Activated naive CD4-positive, alpha-beta T cell treated with anti-CD3 and anti-CD28 coated beads, Interleukin-2, amount 50 U/mL, for 24 hours (primary cell): Measurements from ENCODE around the gene SPIB.
"Not testable (repeated sequence)": the region's sequence is repeated elsewhere in the genome, so short reads cannot be mapped to it uniquely, and the experiment has no call there.

ENCODE experiments used
- H3K27ac Mint-ChIP-seq: one replicate; pipeline ENCODE4 v1.8.0; 2021; ENCODE audit warnings: mild to moderate bottlenecking, mixed read lengths
- H3K27me3 Mint-ChIP-seq: one replicate; pipeline ENCODE4 v1.8.0; 2021; ENCODE audit warnings: mixed read lengths
- H3K36me3 Mint-ChIP-seq: one replicate; pipeline ENCODE4 v1.8.0; 2021; ENCODE audit warnings: mixed read lengths
- H3K4me1 Mint-ChIP-seq: one replicate; pipeline ENCODE4 v1.8.0; 2021; ENCODE audit warnings: mixed read lengths
- H3K4me3 Mint-ChIP-seq: one replicate; pipeline ENCODE4 v1.8.0; 2021; ENCODE audit warnings: mild to moderate bottlenecking, mixed read lengths
- H3K9me3 Mint-ChIP-seq: one replicate; pipeline ENCODE4 v1.8.0; 2021; ENCODE audit warnings: mixed read lengths

SPIB gene

DNA sequence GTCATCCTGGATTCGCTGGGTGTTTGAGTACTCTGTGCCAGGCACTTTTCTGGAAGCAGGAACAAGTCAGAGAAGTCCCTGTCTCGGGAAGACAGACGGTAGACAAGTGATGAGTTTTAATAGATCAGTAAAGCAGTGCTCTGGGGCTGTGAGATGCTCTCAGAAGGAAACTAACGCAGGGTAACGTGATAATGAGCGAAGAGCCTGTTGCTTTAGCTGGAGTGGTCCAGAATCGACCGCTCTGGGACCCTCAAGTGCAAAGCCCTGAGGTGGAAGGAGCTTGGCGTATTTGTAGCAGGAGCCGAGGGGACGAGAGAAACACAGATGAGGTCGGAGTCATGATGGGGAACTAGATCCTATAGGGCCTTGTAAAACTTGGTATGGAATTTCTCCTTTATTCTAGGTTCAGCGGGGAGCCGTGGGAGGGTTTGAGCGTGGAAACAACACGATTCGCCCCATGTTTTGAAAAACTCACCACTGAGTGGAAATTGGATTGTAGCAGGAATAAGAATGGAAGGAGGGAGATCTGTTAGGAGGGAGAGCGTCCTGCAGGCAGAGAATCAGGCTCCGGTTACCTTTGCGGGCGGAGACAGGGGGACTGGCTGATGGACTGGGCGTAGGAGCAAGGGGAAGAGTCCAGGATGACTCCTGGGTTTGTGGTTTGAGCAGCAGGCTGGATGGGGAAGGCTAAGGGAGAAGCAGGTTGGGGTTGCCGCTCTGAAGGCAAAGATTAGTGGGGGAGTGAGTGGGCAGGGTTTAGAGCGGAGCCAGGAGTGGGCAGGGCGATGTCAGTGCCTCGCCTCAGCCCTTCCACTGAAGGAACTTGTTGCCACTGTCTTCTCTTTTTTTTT is 33.8 kb upstream of the SPIB start:
- Mint-ChIP-seq H3K4me3 (peak overlapping the region; percentile 95), H3K4me1 (peaks cover 32% of the 10 kb centered on the region), H3K36me3 (peaks cover 9% of the 10 kb centered on the region), H3K27ac (peak overlapping the region; percentile 92), H3K9me3 (no peaks in the 10 kb centered on the region), H3K27me3 (no peaks in the 10 kb centered on the region)

DNA sequence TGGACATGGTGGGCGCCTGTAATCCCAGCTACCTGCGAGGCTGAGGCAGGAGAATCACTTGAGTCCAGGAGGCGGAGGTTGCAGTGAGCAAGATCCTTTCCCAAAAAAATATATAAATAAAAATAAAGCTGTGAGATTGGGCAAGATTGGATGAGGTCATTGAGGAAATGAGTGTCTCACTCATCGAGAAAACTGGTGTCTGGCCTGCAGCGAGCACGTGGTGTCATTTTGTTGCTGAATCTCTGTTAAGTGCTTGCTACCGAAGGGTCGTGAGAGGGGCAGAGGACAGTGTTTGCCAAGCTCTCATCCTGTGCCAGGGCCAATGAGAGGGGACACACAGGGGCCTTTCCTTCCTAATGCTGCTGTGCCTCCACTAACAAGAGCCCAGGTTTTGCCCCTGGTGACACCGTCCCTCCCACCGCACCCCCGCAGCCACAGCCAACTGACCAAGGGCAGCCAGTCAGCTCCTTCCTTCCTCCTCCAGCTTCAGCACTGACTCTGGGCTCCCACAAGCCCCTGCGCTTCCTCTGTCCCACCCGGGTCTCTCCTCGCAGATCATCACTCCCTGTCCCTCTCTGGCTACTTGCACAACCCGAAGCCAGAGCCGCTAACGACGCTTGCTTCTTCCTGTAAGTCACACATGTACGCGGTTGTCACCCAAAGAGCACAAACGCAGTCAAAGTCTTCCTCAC is 31.4 kb upstream of the SPIB start:
- peaks cover 4% of the 10 kb centered on the region for H3K36me3 Mint-ChIP-seq
- no peaks in the 10 kb centered on the region for H3K9me3 Mint-ChIP-seq
- no peaks in the 10 kb centered on the region for H3K27me3 Mint-ChIP-seq
- no peak overlapping the region for H3K4me3 Mint-ChIP-seq
- peaks cover 32% of the 10 kb centered on the region for H3K4me1 Mint-ChIP-seq
- no peak overlapping the region for H3K27ac Mint-ChIP-seq

DNA sequence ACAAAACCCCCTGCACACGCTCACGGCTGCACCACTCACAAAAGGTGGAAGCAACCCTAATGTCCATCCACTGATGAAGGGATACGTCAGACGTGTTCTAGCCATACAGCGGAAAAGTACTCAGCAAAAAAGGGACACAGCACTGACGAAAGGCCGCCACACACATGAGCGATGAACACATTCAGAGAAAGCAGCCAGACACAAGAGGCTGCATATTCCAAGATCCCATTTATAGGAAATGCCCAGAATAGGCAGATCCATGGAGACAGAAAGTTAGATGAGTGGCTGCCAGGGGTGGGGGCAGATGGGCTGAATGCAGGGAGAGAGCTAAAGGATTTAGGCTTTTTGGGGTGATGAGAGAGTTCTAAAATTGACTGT is 30.9 kb upstream of the SPIB start:
- H3K4me1 Mint-ChIP-seq = peaks cover 32% of the 10 kb centered on the region
- H3K9me3 Mint-ChIP-seq = no peaks in the 10 kb centered on the region
- H3K27me3 Mint-ChIP-seq = no peaks in the 10 kb centered on the region
- no peak overlapping the region for H3K4me3 Mint-ChIP-seq
- peaks cover 4% of the 10 kb centered on the region for H3K36me3 Mint-ChIP-seq
- H3K27ac Mint-ChIP-seq = no peak overlapping the region

DNA sequence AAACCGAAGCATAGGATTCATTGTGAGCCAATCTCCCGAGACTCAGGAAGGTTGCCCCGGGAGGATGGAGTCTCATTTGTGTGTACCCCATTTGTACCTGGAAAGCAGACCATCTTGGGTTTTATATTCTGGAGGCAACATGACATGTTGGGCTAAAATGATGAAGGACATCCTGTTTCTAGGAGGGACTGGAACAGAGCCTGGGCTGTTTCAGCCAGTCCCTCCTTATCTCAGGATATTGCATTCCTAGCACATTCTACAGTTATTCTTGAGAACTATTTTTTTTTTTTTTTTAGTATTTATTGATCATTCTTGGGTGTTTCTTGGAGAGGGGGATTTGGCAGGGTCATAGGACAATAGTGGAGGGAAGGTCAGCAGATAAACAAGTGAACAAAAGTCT is 28.4 kb upstream of the SPIB start:
- H3K27ac Mint-ChIP-seq, H3K4me3 Mint-ChIP-seq, H3K36me3 Mint-ChIP-seq, H3K9me3 Mint-ChIP-seq, H3K27me3 Mint-ChIP-seq: not testable (repeated sequence)
- H3K4me1 Mint-ChIP-seq = peaks cover 10% of the 10 kb centered on the region

DNA sequence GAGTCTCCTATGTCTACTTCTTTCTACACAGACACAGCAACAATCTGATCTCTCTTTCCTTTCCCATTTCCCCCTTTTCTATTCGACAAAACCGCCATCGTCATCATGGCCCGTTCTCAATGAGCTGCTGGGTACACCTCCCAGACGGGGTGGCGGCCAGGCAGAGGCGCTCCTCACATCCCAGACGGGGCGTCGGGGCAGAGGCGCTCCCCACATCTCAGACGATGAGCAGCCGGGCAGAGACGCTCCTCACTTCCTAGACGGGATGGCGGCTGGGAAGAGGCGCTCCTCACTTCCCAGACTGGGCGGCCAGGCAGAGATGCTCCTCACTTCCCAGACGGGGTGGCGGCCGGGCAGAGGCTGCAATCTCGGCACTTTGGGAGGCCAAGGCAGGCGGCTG is 27.8 kb upstream of the SPIB start:
- H3K4me1 Mint-ChIP-seq, H3K27ac Mint-ChIP-seq, H3K27me3 Mint-ChIP-seq, H3K9me3 Mint-ChIP-seq, H3K36me3 Mint-ChIP-seq, H3K4me3 Mint-ChIP-seq: not testable (repeated sequence)

DNA sequence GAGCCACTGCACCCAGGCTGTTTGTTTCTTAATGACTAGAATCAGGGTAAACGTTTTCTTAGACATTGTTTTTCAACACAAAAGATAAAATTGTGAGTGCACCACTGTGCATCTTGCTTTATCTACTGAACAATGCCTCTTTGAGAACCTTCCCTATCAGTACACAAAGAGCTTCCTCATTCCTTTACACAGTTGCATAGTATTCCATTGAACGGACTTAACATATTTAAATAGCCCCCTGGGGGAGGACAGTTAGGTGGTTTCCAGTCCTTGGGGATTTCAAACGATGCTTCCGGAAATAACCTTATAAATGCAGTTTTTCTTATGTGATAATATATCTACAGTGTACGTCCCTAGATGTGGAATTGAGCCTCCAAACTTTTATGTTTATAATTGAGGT is 26.0 kb upstream of the SPIB start:
- no peaks in the 10 kb centered on the region for H3K9me3 Mint-ChIP-seq
- H3K27me3 Mint-ChIP-seq = no peaks in the 10 kb centered on the region
- no peak overlapping the region for H3K4me3 Mint-ChIP-seq
- no peak overlapping the region for H3K27ac Mint-ChIP-seq
- peaks cover 2% of the 10 kb centered on the region for H3K4me1 Mint-ChIP-seq
- peaks cover 6% of the 10 kb centered on the region for H3K36me3 Mint-ChIP-seq

DNA sequence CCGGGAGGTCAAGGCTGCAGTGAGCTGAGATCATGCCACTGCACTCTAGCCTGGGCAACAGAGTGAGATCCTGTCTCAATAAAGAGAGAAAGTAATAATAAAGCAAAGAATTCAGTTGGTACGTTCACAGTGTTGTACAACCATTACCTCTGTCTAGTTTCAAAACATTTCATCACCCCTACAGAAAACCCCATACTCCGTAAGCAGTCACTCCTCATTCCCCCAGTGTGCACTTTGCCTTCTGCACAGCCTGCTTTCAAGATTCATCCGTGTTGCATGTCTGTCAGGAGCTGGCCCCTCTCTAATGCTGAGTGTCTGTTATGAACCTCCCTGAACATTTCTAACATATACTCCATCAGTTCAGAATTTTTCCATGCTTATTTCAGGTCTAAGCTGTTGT is 25.1 kb upstream of the SPIB start:
- H3K27ac Mint-ChIP-seq = no peak overlapping the region
- peaks cover 9% of the 10 kb centered on the region for H3K36me3 Mint-ChIP-seq
- no peak overlapping the region for H3K4me3 Mint-ChIP-seq
- H3K4me1 Mint-ChIP-seq = no peaks in the 10 kb centered on the region
- no peaks in the 10 kb centered on the region for H3K27me3 Mint-ChIP-seq
- H3K9me3 Mint-ChIP-seq = no peaks in the 10 kb centered on the region

DNA sequence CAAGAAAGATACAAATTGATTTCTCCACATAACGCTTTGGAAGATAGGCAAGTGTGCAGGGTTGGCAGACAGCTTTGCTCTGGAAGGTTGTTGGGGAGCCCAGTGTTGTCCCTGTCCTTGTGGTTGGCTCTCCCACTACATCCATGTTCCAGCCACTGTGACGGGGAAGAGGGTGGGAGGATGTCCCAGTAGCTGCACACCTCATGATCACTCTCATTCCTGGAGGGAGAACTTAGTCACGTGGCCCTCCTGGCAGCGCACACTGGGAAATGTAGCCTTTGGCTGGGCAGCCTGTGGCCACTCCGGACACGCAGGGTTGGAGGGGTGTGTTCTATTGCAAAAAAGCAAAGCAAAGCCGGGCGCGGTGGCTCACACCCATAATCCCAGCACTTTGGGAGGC is 24.7 kb upstream of the SPIB start:
- H3K4me1 Mint-ChIP-seq = no peaks in the 10 kb centered on the region
- no peaks in the 10 kb centered on the region for H3K9me3 Mint-ChIP-seq
- H3K4me3 Mint-ChIP-seq = no peak overlapping the region
- no peak overlapping the region for H3K27ac Mint-ChIP-seq
- H3K36me3 Mint-ChIP-seq = peaks cover 9% of the 10 kb centered on the region
- H3K27me3 Mint-ChIP-seq = no peaks in the 10 kb centered on the region

DNA sequence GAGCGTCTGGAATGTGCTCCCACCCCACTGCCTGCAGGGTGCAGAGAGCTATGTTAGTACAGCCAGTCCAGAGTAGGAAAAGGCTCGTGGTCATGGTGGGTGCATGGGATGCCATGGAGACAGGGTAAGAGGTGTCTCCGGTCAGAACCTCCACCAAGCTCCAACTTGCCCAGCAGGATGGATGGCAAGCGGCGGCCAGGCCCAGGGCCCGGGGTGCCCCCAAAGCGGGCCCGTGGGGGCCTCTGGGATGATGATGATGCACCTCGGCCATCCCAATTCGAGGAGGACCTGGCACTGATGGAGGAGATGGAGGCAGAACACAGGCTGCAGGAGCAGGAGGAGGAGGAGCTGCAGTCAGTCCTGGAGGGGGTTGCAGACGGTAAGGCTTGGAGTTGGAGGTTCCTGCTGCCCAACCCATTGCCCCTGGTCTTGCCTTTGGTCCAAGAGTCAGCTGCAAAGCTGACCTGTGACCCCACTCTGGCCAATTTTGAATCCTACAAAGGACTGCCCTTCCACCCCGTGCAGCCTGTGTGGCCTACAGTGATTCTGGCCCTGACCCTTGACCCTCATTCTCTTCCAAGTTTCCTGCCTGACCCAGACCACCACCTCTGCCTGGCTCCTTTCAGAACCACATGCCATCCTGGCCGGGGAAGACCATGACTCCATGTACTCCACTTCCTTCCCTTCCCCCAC is 19.9 kb upstream of the SPIB start:
- H3K4me3 Mint-ChIP-seq = no peak overlapping the region
- peaks cover 9% of the 10 kb centered on the region for H3K36me3 Mint-ChIP-seq
- no peaks in the 10 kb centered on the region for H3K4me1 Mint-ChIP-seq
- no peaks in the 10 kb centered on the region for H3K27me3 Mint-ChIP-seq
- H3K9me3 Mint-ChIP-seq = no peaks in the 10 kb centered on the region
- H3K27ac Mint-ChIP-seq = no peak overlapping the region

DNA sequence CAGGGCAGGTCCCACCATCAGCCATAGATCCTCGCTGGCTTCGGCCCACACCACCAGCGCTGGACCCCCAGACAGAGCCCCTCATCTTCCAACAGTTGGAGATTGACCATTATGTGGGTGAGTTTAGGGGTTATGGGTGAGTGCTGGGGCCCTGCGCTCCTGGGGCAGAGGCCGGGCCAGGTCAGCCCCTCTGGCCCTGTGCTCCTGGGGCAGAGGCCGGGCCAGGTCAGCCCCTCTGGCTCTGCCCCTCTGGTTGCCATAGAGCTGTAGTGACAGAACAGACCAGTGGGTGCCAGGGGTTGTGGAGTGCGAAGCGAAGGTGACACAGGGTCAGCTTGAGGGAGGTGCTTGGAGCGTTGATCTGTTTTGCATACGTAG is 19.4 kb upstream of the SPIB start:
- Mint-ChIP-seq H3K4me3 (no peak overlapping the region), H3K27me3 (no peaks in the 10 kb centered on the region), H3K4me1 (no peaks in the 10 kb centered on the region), H3K27ac (no peak overlapping the region), H3K36me3 (peaks cover 9% of the 10 kb centered on the region), H3K9me3 (no peaks in the 10 kb centered on the region)

DNA sequence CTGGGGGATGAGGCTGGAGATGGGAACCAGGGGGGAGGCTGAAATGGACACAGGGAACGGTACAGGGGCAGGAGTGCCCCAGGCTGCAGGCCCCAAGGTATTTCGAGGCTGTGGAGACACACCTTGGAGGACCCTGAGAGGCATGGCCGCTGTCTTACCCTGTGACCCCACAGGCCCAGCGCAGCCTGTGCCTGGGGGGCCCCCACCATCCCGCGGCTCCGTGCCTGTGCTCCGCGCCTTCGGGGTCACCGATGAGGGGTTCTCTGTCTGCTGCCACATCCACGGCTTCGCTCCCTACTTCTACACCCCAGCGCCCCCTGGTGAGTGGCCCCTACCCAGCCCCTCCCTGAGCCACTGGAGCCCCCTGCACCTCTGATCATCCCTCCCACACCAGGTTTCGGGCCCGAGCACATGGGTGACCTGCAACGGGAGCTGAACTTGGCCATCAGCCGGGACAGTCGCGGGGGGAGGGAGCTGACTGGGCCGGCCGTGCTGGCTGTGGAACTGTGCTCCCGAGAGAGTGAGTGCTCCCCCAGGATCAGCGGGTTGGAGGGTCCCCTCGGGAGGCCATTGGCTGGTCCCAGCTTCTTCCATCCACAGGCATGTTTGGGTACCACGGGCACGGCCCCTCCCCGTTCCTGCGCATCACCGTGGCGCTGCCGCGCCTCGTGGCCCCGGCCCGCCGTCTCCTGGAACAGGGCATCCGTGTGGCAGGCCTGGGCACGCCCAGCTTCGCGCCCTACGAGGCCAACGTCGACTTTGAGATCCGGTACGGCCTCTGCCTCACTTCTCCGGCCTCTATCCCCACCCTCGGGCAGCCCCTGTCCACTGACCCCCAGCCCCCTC is 16.9 kb upstream of the SPIB start:
- no peaks in the 10 kb centered on the region for H3K9me3 Mint-ChIP-seq
- no peaks in the 10 kb centered on the region for H3K27me3 Mint-ChIP-seq
- H3K36me3 Mint-ChIP-seq = peaks cover 8% of the 10 kb centered on the region
- H3K4me1 Mint-ChIP-seq = no peaks in the 10 kb centered on the region
- H3K27ac Mint-ChIP-seq = no peak overlapping the region
- no peak overlapping the region for H3K4me3 Mint-ChIP-seq

DNA sequence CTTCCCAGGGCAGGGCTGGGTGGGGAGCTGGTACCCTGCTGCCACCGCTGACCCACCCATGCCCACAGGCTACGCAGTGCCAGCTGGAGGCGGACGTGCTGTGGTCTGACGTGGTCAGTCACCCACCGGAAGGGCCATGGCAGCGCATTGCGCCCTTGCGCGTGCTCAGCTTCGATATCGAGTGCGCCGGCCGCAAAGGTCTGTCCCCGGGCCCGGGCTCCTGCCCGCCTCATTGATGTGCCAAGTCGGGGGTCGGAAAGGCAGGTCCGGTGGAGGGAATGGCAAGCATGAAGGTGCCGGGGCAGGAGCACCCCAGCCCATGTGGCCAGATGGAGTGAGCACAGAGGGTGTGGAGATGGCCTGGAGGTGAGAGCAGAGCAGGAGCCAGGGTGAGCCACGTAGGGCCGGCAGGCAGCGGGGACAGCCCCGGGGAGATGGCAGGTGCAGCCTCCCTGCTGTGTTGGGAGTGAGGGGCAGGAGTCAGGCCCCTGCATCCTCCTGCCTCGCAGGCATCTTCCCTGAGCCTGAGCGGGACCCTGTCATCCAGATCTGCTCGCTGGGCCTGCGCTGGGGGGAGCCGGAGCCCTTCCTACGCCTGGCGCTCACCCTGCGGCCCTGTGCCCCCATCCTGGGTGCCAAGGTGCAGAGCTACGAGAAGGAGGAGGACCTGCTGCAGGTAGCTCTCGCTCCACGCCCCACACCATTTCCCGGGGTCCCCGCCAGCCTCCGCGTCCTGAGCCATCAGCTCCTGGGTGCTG is 16.0 kb upstream of the SPIB start:
- Mint-ChIP-seq H3K27ac (no peak overlapping the region), H3K9me3 (no peaks in the 10 kb centered on the region), H3K4me1 (no peaks in the 10 kb centered on the region), H3K36me3 (peaks cover 7% of the 10 kb centered on the region), H3K27me3 (no peaks in the 10 kb centered on the region), H3K4me3 (no peak overlapping the region)

DNA sequence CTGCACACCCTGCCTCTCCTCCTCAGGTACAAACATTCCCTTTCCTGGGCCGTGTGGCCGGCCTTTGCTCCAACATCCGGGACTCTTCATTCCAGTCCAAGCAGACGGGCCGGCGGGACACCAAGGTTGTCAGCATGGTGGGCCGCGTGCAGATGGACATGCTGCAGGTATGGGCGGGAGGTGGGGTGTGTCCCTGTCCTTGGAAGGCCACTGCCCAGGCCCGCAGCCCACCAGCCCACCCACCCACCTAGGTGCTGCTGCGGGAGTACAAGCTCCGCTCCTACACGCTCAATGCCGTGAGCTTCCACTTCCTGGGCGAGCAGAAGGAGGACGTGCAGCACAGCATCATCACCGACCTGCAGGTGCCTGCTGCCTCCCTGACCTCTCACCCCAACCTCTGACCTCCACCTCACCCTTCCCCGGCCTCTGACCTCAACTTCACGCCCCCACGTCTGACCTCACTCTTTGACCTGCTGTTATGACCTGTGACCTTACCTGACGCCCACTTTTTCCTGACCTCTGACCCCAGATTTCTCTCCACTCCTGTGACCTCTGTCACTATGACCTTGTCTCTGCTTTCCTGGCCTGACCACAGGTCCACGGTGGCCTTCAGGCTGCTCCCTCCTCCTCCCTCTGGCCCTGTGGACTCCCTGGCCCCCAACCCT is 12.4 kb upstream of the SPIB start:
- H3K4me3 Mint-ChIP-seq = no peak overlapping the region
- H3K36me3 Mint-ChIP-seq = peaks cover 2% of the 10 kb centered on the region
- no peaks in the 10 kb centered on the region for H3K9me3 Mint-ChIP-seq
- H3K27ac Mint-ChIP-seq = no peak overlapping the region
- no peaks in the 10 kb centered on the region for H3K4me1 Mint-ChIP-seq
- no peaks in the 10 kb centered on the region for H3K27me3 Mint-ChIP-seq

DNA sequence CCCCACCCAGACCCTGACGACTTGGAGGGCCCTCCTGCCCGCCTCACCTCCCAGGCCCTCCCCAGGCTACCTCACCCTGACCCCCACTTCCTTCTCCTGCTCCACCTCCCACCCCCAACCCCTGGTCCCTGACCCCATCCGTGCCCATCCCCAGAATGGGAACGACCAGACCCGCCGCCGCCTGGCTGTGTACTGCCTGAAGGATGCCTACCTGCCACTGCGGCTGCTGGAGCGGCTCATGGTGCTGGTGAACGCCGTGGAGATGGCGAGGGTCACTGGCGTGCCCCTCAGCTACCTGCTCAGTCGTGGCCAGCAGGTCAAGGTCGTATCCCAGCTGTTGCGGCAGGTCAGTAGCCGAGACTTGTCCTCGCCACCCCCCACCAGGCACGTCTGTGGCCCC is 11.9 kb upstream of the SPIB start:
- no peaks in the 10 kb centered on the region for H3K9me3 Mint-ChIP-seq
- H3K4me3 Mint-ChIP-seq = no peak overlapping the region
- H3K36me3 Mint-ChIP-seq = peaks cover 4% of the 10 kb centered on the region
- no peak overlapping the region for H3K27ac Mint-ChIP-seq
- H3K4me1 Mint-ChIP-seq = no peaks in the 10 kb centered on the region
- H3K27me3 Mint-ChIP-seq = no peaks in the 10 kb centered on the region
